Suppressor macrophage (primary cell): ENCODE data around the gene TMEM59.

Source experiments
- DNase-seq, 4 experiments: peaks; one replicate each; pipeline ENCODE4 v3.0.0-alpha.2; 2020 to 2022

The TMEM59 gene

GRCh38 chr1:53981220-53981619 is 71.8 kb downstream of the TMEM59 start:
- DNase-seq: no peak

- DNase-seq: peak; percentile 15 to 60 (median 38)
Observed at GRCh38 chr1:53979712-53980450, 73.1 kb downstream of the TMEM59 start.
